ENCODE data around the gene RBFOX1.

RBFOX1 gene

DNA sequence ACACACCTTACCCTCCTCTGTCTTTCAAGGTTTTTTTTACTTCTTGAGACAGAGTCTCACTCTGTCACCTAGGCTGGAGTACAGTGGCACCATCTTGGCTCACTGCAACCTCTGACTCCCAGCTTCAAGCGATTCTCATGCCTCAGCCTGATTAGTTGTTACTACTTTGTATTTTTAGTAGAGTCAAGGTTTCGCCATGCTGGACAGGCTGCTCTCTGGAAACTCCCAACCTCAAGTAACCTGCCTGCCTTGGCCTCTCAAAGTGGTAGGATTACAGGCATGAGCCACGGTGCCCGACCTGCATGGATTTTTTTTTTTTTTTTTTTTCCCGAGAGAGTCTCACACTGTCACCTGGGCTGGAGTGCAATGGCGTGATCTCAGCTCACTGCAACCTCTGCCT is 273.2 kb downstream of the RBFOX1 start:
- ATAC-seq (no peak), DNase-seq (no peak)

- no peak for ATAC-seq
- no peak for DNase-seq
Observed at GRCh38 chr16:7612671-7613070, 280.0 kb downstream of the RBFOX1 start.

DNA sequence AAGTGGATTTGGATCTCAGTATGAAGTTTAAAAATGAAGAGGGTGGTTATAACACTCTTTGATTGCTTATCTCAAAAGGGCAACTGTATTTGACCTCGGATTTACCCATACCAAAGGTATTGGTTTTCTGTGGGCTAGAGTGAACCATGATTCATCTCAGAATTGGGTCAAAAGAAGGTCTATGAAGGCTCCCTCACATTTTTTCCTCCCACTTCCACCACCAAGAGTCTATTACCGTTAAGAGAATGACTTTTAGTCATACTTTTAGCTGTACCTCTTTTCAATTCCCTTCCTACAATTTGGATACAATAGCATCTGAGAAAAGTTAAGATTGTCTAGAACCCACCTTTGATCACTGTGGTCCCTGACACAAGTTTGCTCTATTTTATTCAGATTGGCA is 280.9 kb downstream of the RBFOX1 start:
- DNase-seq, result no peak
- no peak for ATAC-seq

- DNase-seq, result no peak
- ATAC-seq, result no peak
Observed at GRCh38 chr16:7614021-7614795, 281.6 kb downstream of the RBFOX1 start.

DNA sequence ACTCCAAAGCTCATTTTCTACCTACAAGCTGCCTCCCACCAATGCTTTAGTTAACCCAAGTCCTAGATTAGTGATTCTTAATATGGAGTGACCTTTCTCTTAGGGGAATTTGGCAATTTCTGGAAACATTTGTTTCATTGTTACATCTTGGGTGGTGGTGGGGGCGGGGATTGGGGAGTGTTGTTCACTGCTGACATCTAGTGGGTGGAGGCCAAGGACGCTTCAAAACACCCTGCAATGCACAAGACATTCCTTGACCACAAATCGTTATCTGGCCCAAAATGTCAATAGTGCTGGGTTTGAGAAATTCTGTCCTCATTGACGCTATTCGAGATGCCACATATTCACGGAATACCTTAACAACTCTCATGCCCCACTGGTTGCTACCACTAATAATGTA is 282.9 kb downstream of the RBFOX1 start:
- ATAC-seq (no peak), DNase-seq (no peak)

GRCh38 chr16:7624871-7625766 is 292.5 kb downstream of the RBFOX1 start:
- ATAC-seq, result no peak
- no peak for DNase-seq

GRCh38 chr16:7628981-7629380 is 296.3 kb downstream of the RBFOX1 start:
- ATAC-seq, result no peak

GRCh38 chr16:7629571-7629970 is 296.9 kb downstream of the RBFOX1 start:
- ATAC-seq, result no peak

More at GRCh38 chr16:7628981-7629380, 296.3 kb downstream of the RBFOX1 start:
- DNase-seq, result no peak

GRCh38 chr16:7637446-7637845 is 304.8 kb downstream of the RBFOX1 start:
- DNase-seq (no peak), ATAC-seq (no peak)

More at GRCh38 chr16:7629571-7629970, 296.9 kb downstream of the RBFOX1 start:
- DNase-seq, result no peak

GRCh38 chr16:7638306-7638705 is 305.7 kb downstream of the RBFOX1 start:
- DNase-seq, result no peak
- ATAC-seq, result no peak

DNA sequence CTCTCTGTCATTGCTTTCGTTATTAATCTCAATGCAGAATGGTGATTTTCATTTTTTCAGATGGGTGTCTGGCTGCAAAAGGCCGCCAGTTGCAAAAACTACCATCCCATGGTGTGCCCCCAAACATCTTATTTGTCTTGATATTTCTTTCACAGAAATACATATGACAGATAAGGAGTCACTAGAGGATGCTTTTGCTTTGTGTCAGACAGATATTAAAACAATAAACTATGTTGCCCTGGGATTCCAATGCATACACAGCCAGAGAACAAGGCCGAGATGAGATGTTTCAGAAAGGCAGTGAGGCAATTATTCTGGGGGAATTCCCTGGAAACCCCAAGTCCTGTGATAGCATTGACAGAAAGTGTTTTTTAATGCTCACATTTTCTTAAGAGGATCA is 307.7 kb downstream of the RBFOX1 start:
- ATAC-seq, result no peak
- no peak for DNase-seq

DNA sequence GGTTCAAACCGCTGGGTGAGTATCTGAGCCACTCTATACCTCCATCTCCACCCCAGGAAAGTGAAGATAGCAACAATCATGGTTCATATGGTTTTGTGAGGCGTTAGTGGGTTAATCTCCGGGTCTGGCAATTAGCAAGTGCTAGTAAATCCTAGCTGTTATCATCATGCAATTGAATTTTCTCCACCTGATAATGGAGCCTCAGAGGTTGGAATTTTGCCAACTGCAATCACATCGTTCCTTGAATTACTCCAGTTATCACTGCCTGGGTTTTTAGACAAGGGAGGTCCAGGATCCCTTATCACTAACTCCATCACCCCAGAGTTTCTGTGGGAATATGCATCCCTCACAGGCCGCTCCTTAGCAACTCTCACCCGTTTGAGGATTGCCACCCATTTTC is 311.5 kb downstream of the RBFOX1 start:
- DNase-seq (no peak), ATAC-seq (no peak)

GRCh38 chr16:7644811-7645210 is 312.2 kb downstream of the RBFOX1 start:
- ATAC-seq, result no peak
- no peak for DNase-seq

DNA sequence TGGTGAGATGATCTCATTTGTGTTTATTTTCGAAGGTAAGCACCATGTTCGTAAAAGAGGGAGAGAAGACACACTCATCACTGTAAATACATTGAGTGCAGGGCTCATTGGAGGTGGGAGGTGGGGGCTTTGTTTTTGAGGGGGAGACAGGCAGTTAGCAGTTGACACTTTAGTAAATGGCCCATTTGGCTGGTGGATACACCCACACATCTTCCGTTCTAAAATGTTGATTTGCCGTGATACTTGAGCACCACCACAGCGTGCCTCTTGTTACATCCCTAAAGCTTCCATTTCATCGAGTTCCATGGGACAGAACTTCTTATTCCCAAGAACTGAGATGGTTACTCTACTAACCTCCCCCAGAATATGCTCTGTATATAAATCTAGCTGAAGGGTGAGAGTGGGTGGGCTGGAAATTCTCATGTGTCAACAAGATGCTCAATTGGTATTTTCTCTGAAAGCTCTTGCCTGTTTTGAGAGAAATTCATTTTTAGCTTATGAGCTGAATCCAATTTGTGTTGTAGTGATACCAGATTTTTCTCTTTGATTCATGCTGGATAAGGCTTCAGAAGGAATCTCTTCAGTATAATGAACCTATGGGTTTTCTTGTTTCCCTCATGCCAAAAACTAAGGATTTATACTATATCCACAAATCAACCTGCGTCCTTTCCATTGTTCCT is 314.3 kb downstream of the RBFOX1 start:
- ATAC-seq, result no peak
- DNase-seq, result no peak

DNA sequence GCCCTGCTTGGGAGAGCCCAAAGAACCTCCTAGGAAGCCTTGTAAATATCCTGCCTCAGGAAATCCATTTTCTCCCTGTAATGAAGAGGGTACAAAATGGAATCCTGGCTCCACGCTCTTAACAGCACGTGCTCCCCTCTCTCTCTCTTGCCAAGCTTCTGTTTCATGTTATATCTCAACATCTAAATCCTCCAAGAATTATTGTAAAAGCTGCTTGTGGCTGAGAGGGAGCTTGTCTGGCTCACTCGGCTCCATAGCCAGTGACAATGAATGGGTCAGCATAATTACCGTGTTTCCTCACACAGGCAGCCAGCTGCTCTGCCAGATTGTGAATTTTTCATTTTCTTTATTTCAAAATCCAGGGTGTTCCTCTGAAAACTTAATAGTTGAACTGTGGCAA is 317.8 kb downstream of the RBFOX1 start:
- DNase-seq, result no peak
- no peak for ATAC-seq

DNA sequence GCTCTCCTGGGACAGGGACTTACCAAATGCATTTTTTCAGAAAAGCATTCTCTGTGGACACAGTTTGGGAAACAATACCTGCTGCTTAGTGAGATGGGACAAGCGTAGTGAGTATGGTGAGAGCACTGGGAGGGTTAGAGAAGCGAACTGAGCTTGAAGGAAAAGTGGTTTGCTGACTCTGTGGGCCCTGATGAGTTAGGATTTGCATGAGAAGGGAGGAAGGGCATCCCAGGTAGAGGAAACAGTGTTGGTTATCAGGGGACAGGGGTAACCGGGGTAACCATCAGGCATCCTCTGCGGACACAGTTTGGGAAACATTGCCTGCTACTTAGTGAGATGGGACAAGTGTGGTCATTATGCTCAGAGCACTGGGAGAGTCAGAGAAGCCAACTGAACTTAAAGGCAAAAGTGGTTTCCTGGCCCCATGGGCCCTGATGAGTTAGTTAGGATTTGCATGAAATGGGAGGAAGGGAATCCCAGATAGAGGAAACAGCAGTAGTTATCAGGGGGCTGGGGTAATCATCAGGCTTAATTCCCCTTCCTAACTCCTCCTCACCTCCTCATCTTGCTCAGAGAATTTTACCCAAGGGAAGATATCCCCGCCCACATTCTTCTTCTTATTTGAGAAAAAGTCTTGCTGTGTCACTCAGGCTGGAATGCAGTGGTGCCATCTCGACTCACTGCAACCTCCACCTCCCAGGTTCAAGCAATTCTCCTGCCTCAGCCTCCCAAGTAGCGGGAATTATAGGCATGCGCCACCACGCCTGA is 319.3 kb downstream of the RBFOX1 start:
- DNase-seq, result no peak
- ATAC-seq, result no peak

DNA sequence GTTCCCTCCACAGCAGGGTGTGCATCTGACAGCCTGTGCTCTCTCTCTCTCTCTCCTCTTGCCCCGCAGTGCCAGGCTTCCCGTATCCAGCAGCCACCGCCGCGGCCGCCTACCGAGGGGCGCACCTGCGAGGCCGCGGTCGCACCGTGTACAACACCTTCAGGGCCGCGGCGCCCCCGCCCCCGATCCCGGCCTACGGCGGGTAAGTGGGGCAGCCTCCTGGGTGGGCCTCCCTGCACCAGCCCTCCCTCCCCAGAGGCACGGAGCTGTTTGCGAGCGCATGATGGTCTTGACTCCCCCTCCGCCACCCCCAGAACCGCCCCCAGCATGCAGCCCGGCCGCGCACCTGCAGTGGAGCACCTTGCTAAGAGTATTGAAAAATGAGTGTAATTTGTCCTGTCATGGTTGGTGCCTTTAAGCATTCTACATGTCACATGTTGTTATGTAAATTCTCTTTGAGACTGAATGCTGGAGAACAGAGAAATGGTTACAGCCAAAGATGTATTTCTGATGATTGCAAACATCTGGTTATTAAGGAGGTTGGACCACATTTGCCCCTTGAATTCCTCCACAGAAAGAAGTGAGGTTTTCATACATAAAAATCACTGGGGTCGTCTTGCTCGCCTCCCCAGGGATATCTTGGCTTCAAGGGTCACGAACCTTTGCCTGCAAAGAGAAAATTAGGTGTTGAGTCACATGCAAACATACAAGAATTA is 321.3 kb downstream of the RBFOX1 start:
- ATAC-seq (no peak), DNase-seq (no peak)

DNA sequence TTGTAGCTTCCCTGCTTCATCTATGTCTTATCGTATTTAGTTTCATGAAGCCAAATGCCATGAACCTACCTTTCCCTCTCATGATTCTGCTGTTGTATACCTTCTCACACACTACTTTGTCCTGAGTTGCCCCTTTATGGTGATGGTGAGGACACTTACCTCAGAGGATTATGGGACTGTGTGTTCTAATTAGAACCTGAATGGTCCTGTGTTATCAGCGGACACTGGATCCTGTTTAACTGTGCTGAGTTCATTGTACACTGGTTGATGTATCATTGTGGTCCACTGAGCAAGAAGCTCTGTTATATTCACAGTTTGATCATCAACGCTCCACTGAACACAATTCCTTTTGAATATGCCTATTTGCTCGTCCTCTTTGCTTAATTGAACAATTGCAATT is 343.0 kb downstream of the RBFOX1 start:
- DNase-seq (no peak), ATAC-seq (no peak)

DNA sequence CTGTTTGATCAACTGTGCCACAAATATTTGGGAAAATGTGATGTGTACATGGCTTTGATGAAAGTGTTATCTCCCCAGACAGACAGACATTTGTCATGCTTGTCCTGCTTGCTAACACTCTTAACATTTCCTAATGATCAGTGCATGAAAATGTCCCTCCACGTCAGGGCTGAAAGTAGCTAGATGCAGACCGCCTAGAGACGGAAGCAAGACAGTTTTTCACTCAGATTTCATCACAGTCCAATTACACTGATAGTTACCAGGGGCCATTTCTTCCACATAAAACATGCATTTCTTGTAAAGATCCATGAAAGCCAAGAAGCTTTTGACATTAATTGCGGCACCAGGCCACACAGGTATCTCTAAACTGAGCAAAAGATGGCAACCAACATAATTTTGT is 347.7 kb downstream of the RBFOX1 start:
- DNase-seq, result no peak
- no peak for ATAC-seq

DNA sequence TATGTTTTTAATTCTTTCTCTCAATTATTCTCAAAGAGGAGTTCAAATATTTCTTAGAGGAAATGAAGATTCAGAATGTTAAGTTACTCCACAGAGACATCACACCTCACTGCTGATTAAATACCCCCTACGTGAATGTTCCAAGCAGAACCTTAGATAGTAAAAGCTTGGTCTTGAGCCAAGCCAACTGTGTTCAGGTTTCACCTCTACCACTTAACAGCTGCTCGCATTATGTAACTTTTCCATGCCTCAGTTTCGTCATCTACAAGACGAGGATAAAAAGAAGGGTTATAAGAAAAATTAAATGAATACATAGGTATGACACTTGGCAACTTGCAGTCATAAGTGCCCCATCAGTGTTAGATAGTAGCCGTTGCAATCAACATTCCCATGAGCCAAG is 356.2 kb downstream of the RBFOX1 start:
- DNase-seq (no peak), ATAC-seq (no peak)

DNA sequence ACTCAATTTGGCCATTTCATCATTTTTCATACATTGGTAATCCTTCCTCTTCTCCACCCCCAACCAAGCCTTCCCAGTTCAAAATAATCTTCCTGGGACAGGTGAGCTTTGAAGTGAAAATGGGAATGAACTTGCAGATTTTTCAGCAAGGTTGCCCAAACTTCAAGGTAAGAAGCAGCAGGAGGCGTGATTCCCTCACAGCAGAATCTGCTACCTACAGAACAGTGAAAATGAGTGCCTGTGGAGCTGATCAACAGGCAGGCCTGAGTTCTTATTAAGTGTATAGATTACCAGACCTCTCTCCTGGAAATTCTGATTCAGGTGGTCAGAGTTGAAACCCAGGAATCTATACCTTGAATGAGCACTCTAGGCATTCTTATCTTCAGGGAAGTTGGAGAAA is 356.6 kb downstream of the RBFOX1 start:
- DNase-seq, result no peak
- no peak for ATAC-seq
